ENCODE measurements around the gene C1orf94.

Gene C1orf94

GRCh38 chr1:34176830-34177603, at the start of gene C1orf94:
TSS of gene C1orf94 (plus strand) at chr1:34176907. CDS start at chr1:34177790, 883 bp downstream.
- DNase-seq, result no peak

- DNase-seq, result no peak
These were observed 49.4 kb upstream of the C1orf94 start for GRCh38 chr1:34127006-34128000.

GRCh38 chr1:34128186-34128889, 48.4 kb upstream of the C1orf94 start:
- DNase-seq, result no peak

- DNase-seq, result no peak
These were observed 47.1 kb upstream of the C1orf94 start for GRCh38 chr1:34129630-34130029.

- no peak for DNase-seq
These were observed 46.4 kb upstream of the C1orf94 start for GRCh38 chr1:34130306-34130705.

GRCh38 chr1:34131396-34132160, 45.1 kb upstream of the C1orf94 start:
- DNase-seq, result no peak

- no peak for DNase-seq
These were observed 44.6 kb upstream of the C1orf94 start for GRCh38 chr1:34132161-34132420.

GRCh38 chr1:34137411-34137810, 39.3 kb upstream of the C1orf94 start:
- no peak for DNase-seq

- DNase-seq, result no peak
These were observed 36.6 kb upstream of the C1orf94 start for GRCh38 chr1:34140011-34140676.

- no peak for DNase-seq
These were observed 32.7 kb upstream of the C1orf94 start for GRCh38 chr1:34143975-34144374.

GRCh38 chr1:34144766-34145165, 31.9 kb upstream of the C1orf94 start:
- DNase-seq, result no peak

- DNase-seq, result no peak
These were observed 29.4 kb upstream of the C1orf94 start for GRCh38 chr1:34147301-34147700.

GRCh38 chr1:34149501-34149900, 27.2 kb upstream of the C1orf94 start:
- DNase-seq, result no peak

- DNase-seq, result no peak
These were observed 23.5 kb upstream of the C1orf94 start for GRCh38 chr1:34153246-34153645.

- no peak for DNase-seq
These were observed 20.8 kb upstream of the C1orf94 start for GRCh38 chr1:34155860-34156259.

- no peak for DNase-seq
These were observed 20.0 kb upstream of the C1orf94 start for GRCh38 chr1:34156739-34157138.

GRCh38 chr1:34162852-34163766, 13.6 kb upstream of the C1orf94 start:
- DNase-seq, result no peak

- no peak for DNase-seq
These were observed 12.6 kb upstream of the C1orf94 start for GRCh38 chr1:34163792-34164731.

- DNase-seq, result no peak
These were observed 11.8 kb upstream of the C1orf94 start, which contains the start of gene CSMD2 for GRCh38 chr1:34164771-34165391. TSS of gene CSMD2 (minus strand) at chr1:34165230. CDS start at chr1:34165097, 133 bp downstream.
